Dedifferentiated amniotic fluid mesenchymal stem cell (primary cell): ENCODE data around the gene IL15.
"Not testable (repeated sequence)": the region's sequence is repeated elsewhere in the genome, so short reads cannot be mapped to it uniquely, and the experiment has no call there.

Experiments used
- DNase-seq: peaks from one replicate; pipeline ENCODE4 v3.0.0-alpha.2; 2016; ENCODE audit errors: extremely low spot score

IL15 gene

GRCh38 chr4:141636082-141636770, at the start of gene IL15:
TSS of gene IL15 (plus strand) at chr4:141636583. CDS start at chr4:141719465, 82,882 bp downstream.
- DNase-seq: peak; percentile 47

- DNase-seq: no peak
Measured at GRCh38 chr4:141587897-141588296, 48.5 kb upstream of the IL15 start.

- no peak for DNase-seq
Measured at GRCh38 chr4:141595531-141595930, 40.9 kb upstream of the IL15 start.

- no peak for DNase-seq
Measured at GRCh38 chr4:141599853-141600252, 36.5 kb upstream of the IL15 start.

- DNase-seq: not testable (repeated sequence)
Measured at GRCh38 chr4:141604683-141605082, 31.7 kb upstream of the IL15 start.

GRCh38 chr4:141605425-141605856, 30.9 kb upstream of the IL15 start:
- DNase-seq: no peak

- DNase-seq: no peak
Measured at GRCh38 chr4:141609243-141609642, 27.1 kb upstream of the IL15 start.

- DNase-seq: no peak
Measured at GRCh38 chr4:141610365-141610764, 26.0 kb upstream of the IL15 start.

- DNase-seq: no peak
Measured at GRCh38 chr4:141614878-141615586, 21.4 kb upstream of the IL15 start.

GRCh38 chr4:141615587-141615918, 20.8 kb upstream of the IL15 start:
- not testable (repeated sequence) for DNase-seq

- DNase-seq: no peak
Measured at GRCh38 chr4:141620715-141621114, 15.7 kb upstream of the IL15 start.

- no peak for DNase-seq
Measured at GRCh38 chr4:141625023-141625422, 11.4 kb upstream of the IL15 start.

GRCh38 chr4:141630854-141631253, 5.5 kb upstream of the IL15 start:
- DNase-seq: no peak

- no peak for DNase-seq
Measured at GRCh38 chr4:141635736-141636081, 674 bp upstream of the IL15 start.

- peak; percentile 46 for DNase-seq
Measured at GRCh38 chr4:141636771-141637460, 533 bp downstream of the IL15 start.

GRCh38 chr4:141637565-141637964, 1.2 kb downstream of the IL15 start:
- no peak for DNase-seq

GRCh38 chr4:141638230-141638629, 1.8 kb downstream of the IL15 start:
- no peak for DNase-seq

GRCh38 chr4:141640696-141641095, 4.3 kb downstream of the IL15 start:
- no peak for DNase-seq

- no peak for DNase-seq
Measured at GRCh38 chr4:141642063-141642462, 5.7 kb downstream of the IL15 start.

- DNase-seq: no peak
Measured at GRCh38 chr4:141642711-141643110, 6.3 kb downstream of the IL15 start.

- no peak for DNase-seq
Measured at GRCh38 chr4:141643557-141643956, 7.2 kb downstream of the IL15 start.

- peak; percentile 61 for DNase-seq
Measured at GRCh38 chr4:141645611-141646340, 9.4 kb downstream of the IL15 start.
